ENCODE results near the gene RNF213.
"Not testable (repeated sequence)": the region's sequence is repeated elsewhere in the genome, so short reads cannot be mapped to it uniquely, and the experiment has no call there.

RNF213 gene

GRCh38 chr17:80295559-80295958 is 34.9 kb downstream of the RNF213 start:
- DNase-seq: no peak
- H3K4me3 Mint-ChIP-seq: no peak overlapping the region
- H3K4me1 Mint-ChIP-seq (ENCODE audit: low read depth): peaks cover 24% of the 10 kb centered on the region
- H3K27me3 Mint-ChIP-seq: no peaks in the 10 kb centered on the region
- no peaks in the 10 kb centered on the region for H3K9me3 Mint-ChIP-seq
- H3K27ac Mint-ChIP-seq: peak overlapping the region; percentile 73
- peaks cover 98% of the 10 kb centered on the region for H3K36me3 Mint-ChIP-seq (ENCODE audit: low read depth)

DNA sequence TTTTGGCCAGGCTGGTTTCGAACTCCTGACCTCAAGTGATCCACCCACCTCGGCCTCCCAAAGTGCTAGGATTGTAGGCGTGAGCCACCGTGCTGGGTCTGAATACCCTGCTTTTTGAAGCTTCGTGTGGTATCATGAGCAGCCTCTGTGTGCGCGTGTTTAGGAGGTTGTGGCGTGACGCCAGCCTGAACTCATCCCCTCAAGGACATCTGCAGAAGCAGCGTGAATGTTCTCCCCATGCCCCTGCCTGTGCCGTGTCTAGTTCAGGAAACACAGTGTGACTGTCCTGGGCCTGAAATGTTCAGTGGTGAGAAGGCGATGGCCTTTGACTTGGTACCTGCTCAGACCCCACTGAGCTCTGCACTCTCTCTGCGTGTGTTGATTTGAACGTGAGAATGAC is 35.6 kb downstream of the RNF213 start:
- peaks cover 98% of the 10 kb centered on the region for H3K36me3 Mint-ChIP-seq (ENCODE audit: low read depth)
- H3K27me3 Mint-ChIP-seq: no peaks in the 10 kb centered on the region
- H3K27ac Mint-ChIP-seq: peak overlapping the region; percentile 59
- peaks cover 23% of the 10 kb centered on the region for H3K4me1 Mint-ChIP-seq (ENCODE audit: low read depth)
- no peak overlapping the region for H3K4me3 Mint-ChIP-seq
- no peak for DNase-seq
- H3K9me3 Mint-ChIP-seq: no peaks in the 10 kb centered on the region

DNA sequence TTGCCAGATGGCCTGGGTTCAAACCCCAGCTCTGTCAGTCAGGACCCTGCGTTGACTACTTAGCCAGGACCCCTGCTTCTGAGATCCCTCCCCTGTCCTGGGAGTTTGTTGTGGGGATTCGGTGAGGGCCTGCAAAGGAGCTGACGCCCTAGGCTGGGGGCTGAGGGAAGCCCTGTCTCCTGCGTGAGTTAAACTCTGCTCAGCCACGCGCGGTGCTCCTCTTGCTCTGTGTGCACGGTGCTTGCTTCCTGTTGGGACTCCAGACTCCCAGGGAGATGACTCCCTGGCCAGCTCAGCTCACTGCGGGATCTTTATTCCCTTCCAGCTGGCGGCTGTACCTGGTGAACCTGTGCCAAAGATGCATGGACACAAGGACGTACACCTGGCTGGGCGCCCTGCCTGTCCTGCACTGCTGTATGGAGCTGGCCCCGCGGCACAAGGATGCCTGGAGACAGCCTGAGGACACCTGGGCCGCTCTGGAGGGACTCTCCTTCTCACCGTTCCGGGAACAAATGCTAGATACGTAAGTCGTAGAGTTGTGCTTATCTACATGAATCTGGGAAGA is 37.4 kb downstream of the RNF213 start:
- Mint-ChIP-seq H3K36me3 (ENCODE audit: low read depth) (peaks cover 99% of the 10 kb centered on the region), H3K4me3 (no peak overlapping the region), H3K27ac (peak overlapping the region; percentile 57), H3K4me1 (ENCODE audit: low read depth) (peaks cover 17% of the 10 kb centered on the region), H3K27me3 (no peaks in the 10 kb centered on the region), H3K9me3 (no peaks in the 10 kb centered on the region)
- no peak for DNase-seq

DNA sequence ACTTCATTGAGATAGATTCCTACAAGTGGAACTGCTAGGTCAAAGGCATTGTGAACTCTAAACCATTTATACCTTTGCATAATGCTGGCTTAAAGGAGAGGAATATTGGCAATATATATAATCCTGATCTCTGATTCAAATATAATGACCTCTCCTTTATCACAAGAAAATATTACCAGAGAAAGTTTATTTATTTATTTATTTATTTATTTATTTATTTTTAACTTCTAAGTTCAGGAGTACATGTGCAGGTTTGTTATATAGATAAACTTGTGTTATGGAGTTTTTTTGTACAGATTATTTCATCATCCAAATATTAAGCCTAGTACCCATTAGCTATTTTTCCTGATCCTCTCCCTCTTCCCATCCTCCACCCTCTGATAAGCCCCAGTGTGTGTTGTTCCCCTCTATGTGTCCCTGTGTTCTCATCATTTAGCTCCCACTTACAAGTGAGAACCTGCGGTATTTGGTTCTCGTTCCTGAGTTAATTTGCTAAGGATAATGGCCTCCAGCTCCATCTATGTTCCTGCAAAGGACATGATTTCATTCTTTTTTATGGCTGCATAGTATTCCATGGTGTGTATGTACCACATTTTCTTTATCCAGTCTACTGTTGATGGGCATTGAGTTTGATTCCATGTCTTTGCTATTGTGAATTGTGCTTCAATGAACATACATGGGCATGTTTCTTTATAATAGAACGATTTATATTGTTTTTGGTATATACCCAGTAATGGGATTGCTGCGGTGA is 38.9 kb downstream of the RNF213 start:
- not testable (repeated sequence) for H3K4me3 Mint-ChIP-seq, DNase-seq, H3K27me3 Mint-ChIP-seq, H3K9me3 Mint-ChIP-seq
- peak overlapping the region; percentile 77 for H3K27ac Mint-ChIP-seq
- peaks cover 99% of the 10 kb centered on the region for H3K36me3 Mint-ChIP-seq (ENCODE audit: low read depth)
- H3K4me1 Mint-ChIP-seq (ENCODE audit: low read depth): peaks cover 10% of the 10 kb centered on the region

DNA sequence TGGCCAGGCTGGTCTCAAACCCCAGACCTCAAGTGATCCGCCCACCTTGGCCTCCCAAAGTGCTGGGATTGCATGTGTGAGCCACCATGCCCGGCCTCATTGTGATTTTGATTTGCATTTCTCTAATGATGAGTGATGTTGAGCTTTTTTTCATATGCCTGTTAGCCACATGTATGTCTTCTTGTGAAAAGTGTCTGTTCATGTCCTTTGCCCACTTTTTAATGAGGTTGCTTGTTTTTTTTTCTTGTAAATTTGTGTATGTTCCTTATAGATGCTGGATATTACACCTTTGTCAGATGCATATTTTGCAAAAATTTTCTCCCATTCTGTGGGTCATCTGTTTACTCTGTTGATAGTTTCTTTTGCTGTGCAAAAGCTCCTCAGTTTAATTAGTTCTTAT is 40.1 kb downstream of the RNF213 start:
- Mint-ChIP-seq H3K27ac (peak overlapping the region; percentile 77), H3K36me3 (ENCODE audit: low read depth) (peaks cover 99% of the 10 kb centered on the region)
- DNase-seq; H3K4me3 Mint-ChIP-seq; H3K9me3 Mint-ChIP-seq; H3K27me3 Mint-ChIP-seq; H3K4me1 Mint-ChIP-seq (ENCODE audit: low read depth): not testable (repeated sequence)

DNA sequence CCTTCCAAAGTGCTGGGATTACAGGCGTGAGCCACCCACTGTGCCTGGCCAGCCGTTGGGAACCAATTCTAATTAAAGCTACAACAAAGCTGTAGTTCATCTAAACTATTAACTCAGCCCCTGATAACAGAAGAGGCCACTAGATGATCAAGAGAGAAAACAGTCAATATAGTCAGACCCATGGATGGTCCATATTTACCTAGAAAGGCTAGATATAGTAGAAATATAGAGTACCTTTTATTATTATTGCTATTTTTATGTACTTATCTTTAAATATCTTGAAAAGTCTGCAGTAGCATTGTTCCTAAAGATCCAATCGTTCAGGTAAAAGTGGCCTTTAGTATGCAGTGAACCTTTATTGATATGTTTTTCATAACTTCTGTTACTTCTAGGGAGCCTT is 43.2 kb downstream of the RNF213 start:
- peak overlapping the region; percentile 78 for H3K27ac Mint-ChIP-seq
- H3K36me3 Mint-ChIP-seq (ENCODE audit: low read depth): peaks cover 97% of the 10 kb centered on the region
- H3K27me3 Mint-ChIP-seq: no peaks in the 10 kb centered on the region
- H3K9me3 Mint-ChIP-seq: no peaks in the 10 kb centered on the region
- no peak for DNase-seq
- peaks cover 22% of the 10 kb centered on the region for H3K4me1 Mint-ChIP-seq (ENCODE audit: low read depth)
- no peak overlapping the region for H3K4me3 Mint-ChIP-seq

- Mint-ChIP-seq H3K36me3 (ENCODE audit: low read depth) (peaks cover 95% of the 10 kb centered on the region), H3K4me1 (ENCODE audit: low read depth) (peaks cover 24% of the 10 kb centered on the region), H3K9me3 (no peaks in the 10 kb centered on the region), H3K27ac (peak overlapping the region; percentile 93), H3K4me3 (peak overlapping the region; percentile 27), H3K27me3 (no peaks in the 10 kb centered on the region)
- no peak for DNase-seq
Measured at GRCh38 chr17:80307994-80308691, 47.5 kb downstream of the RNF213 start.

DNA sequence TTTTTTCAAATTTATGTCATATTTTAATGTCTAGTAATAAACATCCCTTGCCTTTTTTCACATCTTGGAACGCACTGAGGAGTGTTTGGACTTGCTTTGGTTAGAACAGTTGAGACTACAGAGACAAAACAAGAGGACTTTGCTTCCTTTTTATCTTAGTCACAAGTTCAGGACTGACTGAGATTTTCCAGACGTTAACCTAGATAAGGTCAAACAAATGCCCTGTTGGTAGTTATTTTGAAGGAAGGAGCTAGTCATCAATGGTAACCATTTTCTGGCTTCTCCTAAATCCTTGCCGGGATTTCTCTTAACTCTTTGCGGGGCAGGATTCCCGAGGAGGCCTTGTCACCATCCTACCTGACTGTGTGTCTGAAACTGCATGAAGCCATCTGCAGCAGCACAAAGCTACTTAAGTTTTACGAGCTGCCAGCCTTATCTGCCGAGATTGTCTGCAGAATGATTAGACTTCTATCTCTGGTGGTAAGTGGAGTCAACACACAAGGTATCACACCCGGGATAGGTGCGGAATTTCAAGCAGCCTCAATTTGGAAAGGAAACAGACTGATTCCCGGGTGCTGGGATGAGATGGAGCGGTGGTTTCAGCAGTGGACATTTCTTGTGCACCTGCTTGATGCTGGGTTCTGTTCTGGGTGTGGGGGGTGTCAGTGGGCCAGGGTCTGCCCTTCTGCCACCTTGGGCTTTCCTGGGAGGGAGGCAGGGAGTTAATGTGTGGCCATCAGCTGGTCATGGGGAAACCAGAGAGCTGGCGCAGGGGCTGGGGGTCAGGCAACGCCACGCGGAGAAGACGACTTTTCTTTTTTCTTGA is 48.3 kb downstream of the RNF213 start:
- H3K27me3 Mint-ChIP-seq: no peaks in the 10 kb centered on the region
- no peaks in the 10 kb centered on the region for H3K9me3 Mint-ChIP-seq
- H3K27ac Mint-ChIP-seq: peak overlapping the region; percentile 93
- H3K36me3 Mint-ChIP-seq (ENCODE audit: low read depth): peaks cover 91% of the 10 kb centered on the region
- no peak for DNase-seq
- peak overlapping the region; percentile 27 for H3K4me3 Mint-ChIP-seq
- H3K4me1 Mint-ChIP-seq (ENCODE audit: low read depth): peaks cover 24% of the 10 kb centered on the region

DNA sequence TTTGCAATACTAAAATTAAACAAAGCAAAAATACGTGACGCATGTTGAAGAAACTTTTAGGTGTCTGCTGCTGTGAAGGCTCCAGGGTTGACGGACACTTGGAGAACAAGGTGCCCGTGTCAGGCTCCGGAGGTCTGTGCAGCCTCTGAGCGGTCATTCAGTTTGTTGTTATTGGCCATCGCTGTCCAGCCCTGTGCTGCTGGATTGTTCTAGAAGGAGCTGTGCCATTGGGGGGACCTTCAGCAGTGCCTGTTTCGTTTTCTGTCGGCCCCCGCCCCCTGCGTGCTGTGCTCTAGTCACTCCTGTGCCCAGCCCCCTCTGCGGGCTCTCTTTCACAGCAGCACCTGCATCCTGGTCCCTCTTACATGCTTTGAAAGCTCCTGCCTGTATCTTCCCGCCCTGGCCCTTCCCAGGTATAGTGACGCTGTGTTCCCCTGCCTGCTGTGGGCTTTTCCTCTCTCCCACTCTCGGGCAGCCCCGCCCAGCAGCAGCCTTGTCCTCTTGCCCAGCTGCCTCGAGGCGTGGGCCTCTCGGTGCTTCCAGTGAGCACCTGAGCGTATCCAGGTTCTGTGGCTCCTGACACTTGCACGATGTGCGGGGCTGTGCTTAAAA is 50.7 kb downstream of the RNF213 start:
- H3K4me1 Mint-ChIP-seq (ENCODE audit: low read depth): peaks cover 24% of the 10 kb centered on the region

DNA sequence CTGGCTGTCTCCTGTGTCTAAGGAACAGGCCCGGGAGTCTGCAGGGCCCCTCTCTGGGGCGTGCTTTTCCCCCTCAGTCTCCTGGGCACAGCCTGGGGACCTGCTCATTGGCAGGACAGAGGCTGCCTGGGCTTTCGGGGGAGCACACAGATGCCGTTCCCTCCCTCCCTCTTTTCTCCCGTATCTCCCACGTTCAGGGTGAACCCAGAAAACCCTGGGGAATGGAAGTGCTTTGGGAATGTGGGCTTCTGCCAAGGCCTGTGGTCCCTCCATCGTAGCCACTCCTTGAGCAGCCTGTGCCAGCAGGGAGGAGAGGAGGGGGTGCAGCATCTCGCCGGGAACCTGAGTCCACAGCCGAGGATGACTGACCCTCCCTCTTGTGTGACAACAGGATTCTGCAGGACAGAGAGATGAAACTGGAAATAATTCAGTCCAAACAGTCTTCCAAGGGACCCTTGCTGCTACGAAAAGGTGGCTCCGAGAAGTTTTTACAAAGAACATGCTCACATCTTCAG is 52.0 kb downstream of the RNF213 start:
- DNase-seq: no peak

More for the DNA sequence above, 50.7 kb downstream of the RNF213 start:
- DNase-seq: no peak
- Mint-ChIP-seq H3K27ac (peak overlapping the region; percentile 82), H3K27me3 (no peaks in the 10 kb centered on the region), H3K36me3 (ENCODE audit: low read depth) (peaks cover 75% of the 10 kb centered on the region), H3K4me3 (no peak overlapping the region), H3K9me3 (no peaks in the 10 kb centered on the region)

GRCh38 chr17:80313160-80313829 is 52.6 kb downstream of the RNF213 start:
- Mint-ChIP-seq H3K27me3 (no peaks in the 10 kb centered on the region), H3K4me3 (no peak overlapping the region), H3K36me3 (ENCODE audit: low read depth) (peaks cover 76% of the 10 kb centered on the region), H3K4me1 (ENCODE audit: low read depth) (peaks cover 14% of the 10 kb centered on the region), H3K27ac (peak overlapping the region; percentile 83), H3K9me3 (no peaks in the 10 kb centered on the region)
- DNase-seq: no peak

More for the DNA sequence above, 52.0 kb downstream of the RNF213 start:
- Mint-ChIP-seq H3K4me3 (no peak overlapping the region), H3K27ac (peak overlapping the region; percentile 83), H3K4me1 (ENCODE audit: low read depth) (peaks cover 19% of the 10 kb centered on the region), H3K27me3 (no peaks in the 10 kb centered on the region), H3K36me3 (ENCODE audit: low read depth) (peaks cover 76% of the 10 kb centered on the region), H3K9me3 (no peaks in the 10 kb centered on the region)

- H3K9me3 Mint-ChIP-seq; H3K27ac Mint-ChIP-seq; H3K27me3 Mint-ChIP-seq; H3K4me1 Mint-ChIP-seq (ENCODE audit: low read depth); H3K4me3 Mint-ChIP-seq; DNase-seq: not testable (repeated sequence)
- peaks cover 76% of the 10 kb centered on the region for H3K36me3 Mint-ChIP-seq (ENCODE audit: low read depth)
Measured at GRCh38 chr17:80313946-80314345, 53.3 kb downstream of the RNF213 start.

- peak overlapping the region; percentile 61 for H3K27ac Mint-ChIP-seq
Measured at GRCh38 chr17:80315517-80316182, 55.0 kb downstream of the RNF213 start.

More at GRCh38 chr17:80315517-80316182, 55.0 kb downstream of the RNF213 start:
- peaks cover 4% of the 10 kb centered on the region for H3K4me1 Mint-ChIP-seq (ENCODE audit: low read depth)
- no peak for DNase-seq
- no peak overlapping the region for H3K4me3 Mint-ChIP-seq
- H3K9me3 Mint-ChIP-seq: no peaks in the 10 kb centered on the region
- H3K27me3 Mint-ChIP-seq: no peaks in the 10 kb centered on the region
- H3K36me3 Mint-ChIP-seq (ENCODE audit: low read depth): peaks cover 76% of the 10 kb centered on the region
